ENCODE measurements around the gene PLK5. TPM values are rescaled to one million over a fixed set of nuclear protein-coding genes. Genes with fewer than 3 reads are reported as not detected.

Gene PLK5
- total and polyA plus RNA-seq, 2 donors (not counting 1 experiment from before 2014, with no cell fraction given): not detected

- no peaks in the 10 kb centered on the region for H3K9me3 Mint-ChIP-seq (ENCODE audit: insufficient read depth)
- WGBS (ENCODE audit: insufficient coverage): 98% methylated on average over 20 of the region's 20 CpGs
- intact Hi-C loops (cut with micrococcal nuclease): no loop called here
- TF ChIP-seq CTCF (IDR thresholded peaks at IDR 0.05): no peak
- POLR2A ChIA-PET: no interaction called here
- no peaks in the 10 kb centered on the region for H3K27me3 Mint-ChIP-seq
- ATAC-seq (ENCODE audit: low read depth) (no peak), DNase-seq (no peak)
- no peak overlapping the region for H3K4me3 Mint-ChIP-seq
- H3K27ac Mint-ChIP-seq: no peak overlapping the region
- no peaks in the 10 kb centered on the region for H3K4me1 ChIP-seq (ENCODE audit: control insufficient read depth in 2 of 2, insufficient read depth in 2 of 2, low read length in 2 of 2)
- no peak overlapping the region for H3K4me3 ChIP-seq (ENCODE audit: control extremely low read depth in 1 of 5, extremely low read depth in 1 of 5, insufficient read depth in 1 of 5, low read depth in 2 of 5, low read length in 4 of 5)
- peaks cover 0 to 60% of the 10 kb centered on the region in 2 experiments for H3K36me3 ChIP-seq (replicated peaks in 1 of 2; ENCODE audit: control extremely low read depth in 1 of 2, control insufficient read depth in 1 of 2, extremely low read depth in 1 of 2, insufficient read depth in 2 of 2, low read length in 1 of 2)
- CTCF ChIA-PET: no interaction called here
- H3K4me2 ChIP-seq (replicated peaks; ENCODE audit: low read depth, low read length, poor library complexity, severe bottlenecking): no peak overlapping the region
- H3K79me2 ChIP-seq (ENCODE audit: control insufficient read depth, insufficient read depth, low read length): peaks cover 50% of the 10 kb centered on the region
- no peak overlapping the region for H3K27ac ChIP-seq (ENCODE audit: low read length in 2 of 2)
- no peaks in the 10 kb centered on the region for H3K27me3 ChIP-seq (replicated peaks in 1 of 4; ENCODE audit: control extremely low read depth in 1 of 4, control insufficient read depth in 3 of 4, insufficient read depth in 4 of 4, low read length in 3 of 4)
- peaks cover 38% of the 10 kb centered on the region for H4K20me1 ChIP-seq (ENCODE audit: control insufficient read depth, insufficient read depth, low read length, poor library complexity, severe bottlenecking)
- H3K4me1 Mint-ChIP-seq: no peaks in the 10 kb centered on the region
- H3K9ac ChIP-seq (ENCODE audit: low read length): no peak overlapping the region
- H2AFZ ChIP-seq (ENCODE audit: insufficient read depth, low read depth, low read length, poor library complexity, severe bottlenecking): no peak overlapping the region
- H3K9me3 ChIP-seq (ENCODE audit: control extremely low read depth in 1 of 3, control insufficient read depth in 2 of 3, insufficient read depth in 1 of 3, low read length in 2 of 3): no peaks in the 10 kb centered on the region
Observed at GRCh38 chr19:1580382-1580781, 56.5 kb downstream of the PLK5 start.

- Histone ChIP-seq H3K9me3 (ENCODE audit: control extremely low read depth in 1 of 3, control insufficient read depth in 2 of 3, insufficient read depth in 1 of 3, low read length in 2 of 3) (no peaks in the 10 kb centered on the region), H3K4me3 (ENCODE audit: control extremely low read depth in 1 of 5, extremely low read depth in 1 of 5, insufficient read depth in 1 of 5, low read depth in 2 of 5, low read length in 4 of 5) (no peak overlapping the region), H4K20me1 (ENCODE audit: control insufficient read depth, insufficient read depth, low read length, poor library complexity, severe bottlenecking) (peaks cover 44% of the 10 kb centered on the region), H3K4me1 (ENCODE audit: control insufficient read depth in 2 of 2, insufficient read depth in 2 of 2, low read length in 2 of 2) (no peaks in the 10 kb centered on the region), H2AFZ (ENCODE audit: insufficient read depth, low read depth, low read length, poor library complexity, severe bottlenecking) (no peak overlapping the region), H3K36me3 (replicated peaks in 1 of 2; ENCODE audit: control extremely low read depth in 1 of 2, control insufficient read depth in 1 of 2, extremely low read depth in 1 of 2, insufficient read depth in 2 of 2, low read length in 1 of 2) (peaks cover 0 to 64% of the 10 kb centered on the region in 2 experiments), H3K4me2 (replicated peaks; ENCODE audit: low read depth, low read length, poor library complexity, severe bottlenecking) (no peak overlapping the region), H3K79me2 (ENCODE audit: control insufficient read depth, insufficient read depth, low read length) (peaks cover 55% of the 10 kb centered on the region), H3K27ac (ENCODE audit: low read length in 2 of 2) (no peak overlapping the region), H3K27me3 (replicated peaks in 1 of 4; ENCODE audit: control extremely low read depth in 1 of 4, control insufficient read depth in 3 of 4, insufficient read depth in 4 of 4, low read length in 3 of 4) (no peaks in the 10 kb centered on the region), H3K9ac (ENCODE audit: low read length) (no peak overlapping the region)
- whole genome bisulfite sequencing (ENCODE audit: insufficient coverage): 94% methylated on average over 22 of the region's 22 CpGs
- ATAC-seq (ENCODE audit: low read depth): no peak
- POLR2A ChIA-PET: interaction anchor here (0.7 kb wide), 1 partner anchor 92 kb away, joined by 5 read pairs; no protein-coding TSS in a partner anchor
- CTCF ChIA-PET: no interaction called here
- no peaks in the 10 kb centered on the region for H3K27me3 Mint-ChIP-seq
- intact Hi-C loops (cut with micrococcal nuclease): no loop called here
- no peak overlapping the region for H3K27ac Mint-ChIP-seq
- TF ChIP-seq EZH2 (IDR thresholded peaks at IDR 0.05; ENCODE audit: borderline replicate concordance, insufficient read depth, low read depth, low read length, poor library complexity, severe bottlenecking) (no peak), CTCF (IDR thresholded peaks at IDR 0.05) (no peak)
- no peaks in the 10 kb centered on the region for H3K9me3 Mint-ChIP-seq (ENCODE audit: insufficient read depth)
- no peak for DNase-seq
- H3K4me1 Mint-ChIP-seq: no peaks in the 10 kb centered on the region
- H3K4me3 Mint-ChIP-seq: no peak overlapping the region
Observed at GRCh38 chr19:1580957-1581356, 57.1 kb downstream of the PLK5 start.
